HepG2 (cell line): Measurements from ENCODE around the gene BICRA. TPM values are rescaled to one million over a fixed set of nuclear protein-coding genes. Genes with fewer than 3 reads are reported as not detected.

Experiments used
- ATAC-seq: fragments of 200-7000 bp; cut with Tn5 transposase; 3 replicates; pipeline ENCODE4 v1.9.1; 2020; ENCODE audit warnings: mild to moderate bottlenecking, moderate library complexity
- BruUV-seq: library from RNA; stranded (reverse); fragments of 400-500 nt; replicated peaks from 2 replicates; lab custom pipeline; 2021; lab: Mats Ljungman, UMichigan
- CTCF ChIA-PET: fragments of 300-600 bp; formaldehyde crosslinking; extraction: SDS; loops from one replicate; lab custom pipeline; 2021; ENCODE audit warnings: low total read pairs, inconsistent platforms, low intra/inter-chr PET ratio; lab: Yijun Ruan, JAX
- POLR2A ChIA-PET: fragments of 350-600 bp; sonication (Branson Sonifier 250); formaldehyde crosslinking; loops from one replicate; lab custom pipeline; 2020; ENCODE audit warnings: antibody characterized with exemption, inconsistent platforms; lab: Yijun Ruan, JAX
- DNase-seq: peaks from one replicate; pipeline ENCODE4 v3.0.0-alpha.2; 2015; ENCODE audit warnings: low spot score
- FAIRE-seq: peaks from 3 replicates; lab custom pipeline; 2011; peaks lifted over from hg19 to GRCh38; lab: Jason Lieb, UNC
- H2AFZ ChIP-seq: one replicate; pipeline ENCODE4 v1.6.1; 2011; ENCODE audit warnings: low read length, inconsistent platforms
- H3K27ac ChIP-seq: fragments of 300-600 bp; 3 replicates; pipeline ENCODE4 v1.8.0; 2011; ENCODE audit warnings: mixed run types, mild to moderate bottlenecking, mixed read lengths, low read length, inconsistent platforms; ENCODE audit not compliant: insufficient read depth; ENCODE audit errors: extremely low read length
- H3K27me3 ChIP-seq, 2 experiments: fragments of 200-600 bp in 1 of 2; 2 replicates in 1 of 2; 3 replicates in 1 of 2; pipeline versions ENCODE4 v1.6.0 to v1.8.0; 2011; ENCODE audit warnings: low read length in 2 of 2, mild to moderate bottlenecking in 2 of 2, moderate library complexity in 2 of 2, inconsistent platforms in 1 of 2; ENCODE audit not compliant: insufficient read depth in 2 of 2, control insufficient read depth in 1 of 2
- H3K36me3 ChIP-seq, 2 experiments: fragments of 200-600 bp in 1 of 2; replicated peaks in 1 of 2; 2 replicates in 1 of 2; 3 replicates in 1 of 2; pipeline versions ENCODE4 v1.5.1 to v1.8.0; 2011; ENCODE audit warnings: low read length in 2 of 2, inconsistent platforms in 1 of 2; ENCODE audit not compliant: insufficient read depth in 2 of 2, control insufficient read depth in 1 of 2
- H3K4me1 ChIP-seq: 2 replicates; pipeline ENCODE4 v1.5.1; 2012; ENCODE audit warnings: low read length, inconsistent platforms; ENCODE audit not compliant: insufficient read depth
- H3K4me2 ChIP-seq: 2 replicates; pipeline ENCODE4 v1.6.0; 2011; ENCODE audit warnings: low read depth, low read length, inconsistent platforms
- H3K4me3 ChIP-seq, 3 experiments: fragments of 200-600 bp in 1 of 3; sonication (generic), shearing (Covaris generic) in 1 of 3; replicated peaks in 1 of 3; 2 replicates each; pipeline ENCODE4 v1.5.1; 2011 to 2016; ENCODE audit warnings: low read length in 3 of 3, inconsistent platforms in 2 of 3, low read depth in 2 of 3, mild to moderate bottlenecking in 2 of 3, control low read depth in 1 of 3, mixed read lengths in 1 of 3; ENCODE audit not compliant: insufficient read depth in 1 of 3
- H3K79me2 ChIP-seq: one replicate; pipeline ENCODE4 v1.6.1; 2011; ENCODE audit warnings: low read length, inconsistent platforms; ENCODE audit not compliant: insufficient read depth
- H3K9ac ChIP-seq: 2 replicates; pipeline ENCODE4 v1.6.0; 2011; ENCODE audit warnings: mild to moderate bottlenecking, low read depth, low read length, inconsistent platforms; ENCODE audit not compliant: insufficient read depth
- H3K9me3 ChIP-seq: 2 replicates; pipeline ENCODE4 v1.5.1; 2012; ENCODE audit warnings: mild to moderate bottlenecking, low read length
- H4K20me1 ChIP-seq: 2 replicates; pipeline ENCODE4 v1.6.0; 2011; ENCODE audit warnings: inconsistent platforms, mild to moderate bottlenecking, low read length, moderate library complexity; ENCODE audit not compliant: insufficient read depth
- CSRNP2 ChIP-seq: sonication (generic); formaldehyde crosslinking; conservative IDR thresholded peaks from 2 replicates; pipeline ENCODE4 v1.8.0; 2022; ENCODE audit warnings: low read depth, missing genetic modification reagents
- FLYWCH1 ChIP-seq: sonication (generic); formaldehyde crosslinking; IDR thresholded peaks from 2 replicates; pipeline ENCODE4 v1.8.1; 2023; ENCODE audit warnings: mild to moderate bottlenecking, missing genetic modification reagents
- JUNB ChIP-seq: sonication (generic); formaldehyde crosslinking; IDR thresholded peaks from 2 replicates; pipeline ENCODE4 v1.8.0; 2022; ENCODE audit warnings: missing genetic modification reagents, mild to moderate bottlenecking, borderline replicate concordance
- KMT2A ChIP-seq: sonication (generic); formaldehyde crosslinking; IDR thresholded peaks from 2 replicates; pipeline ENCODE4 v1.4.0; 2020; ENCODE audit warnings: missing genetic modification reagents
- NAIF1 ChIP-seq: sonication (generic); formaldehyde crosslinking; IDR thresholded peaks from 2 replicates; pipeline ENCODE4 v1.5.0; 2020; ENCODE audit warnings: mild to moderate bottlenecking, missing genetic modification reagents, borderline replicate concordance
- PREB ChIP-seq: sonication (generic); formaldehyde crosslinking; IDR thresholded peaks from 2 replicates; pipeline ENCODE4 v1.4.0; 2020; ENCODE audit warnings: missing genetic modification reagents
- PTBP1 ChIP-seq: fragments of 200-400 bp; formaldehyde crosslinking; IDR thresholded peaks from 2 replicates; pipeline ENCODE4 v1.6.1; 2018; ENCODE audit warnings: low read length, low read depth; ENCODE audit not compliant: poor library complexity, severe bottlenecking
- SNAPC2 ChIP-seq: sonication (generic); formaldehyde crosslinking; IDR thresholded peaks from 2 replicates; pipeline ENCODE4 v1.8.1; 2022; ENCODE audit warnings: mild to moderate bottlenecking, missing genetic modification reagents
- SRSF1 ChIP-seq: fragments of 200-400 bp; formaldehyde crosslinking; optimal IDR thresholded peaks from 2 replicates; pipeline ENCODE3; 2017; ENCODE audit warnings: mild to moderate bottlenecking, low read depth, low read length, moderate library complexity
- TARDBP ChIP-seq: sonication (generic); formaldehyde crosslinking; IDR thresholded peaks from 2 replicates; pipeline ENCODE4 v1.8.0; 2022; ENCODE audit warnings: mild to moderate bottlenecking, missing genetic modification reagents
- ZFP1 ChIP-seq: IDR thresholded peaks from 2 replicates; pipeline ENCODE4 v1.6.1; 2016
- ZFP82 ChIP-seq: sonication (generic); formaldehyde crosslinking; IDR thresholded peaks from 2 replicates; pipeline ENCODE4 v1.5.1; 2020; ENCODE audit warnings: mild to moderate bottlenecking, missing genetic modification reagents, borderline replicate concordance
- ZFP90 ChIP-seq: sonication (generic); formaldehyde crosslinking; IDR thresholded peaks from 2 replicates; pipeline ENCODE4 v1.8.0; 2022; ENCODE audit warnings: missing genetic modification reagents, mild to moderate bottlenecking, inconsistent platforms, borderline replicate concordance
- ZKSCAN5 ChIP-seq: sonication (generic); formaldehyde crosslinking; IDR thresholded peaks from 2 replicates; pipeline ENCODE4 v1.5.1; 2020; ENCODE audit warnings: mild to moderate bottlenecking, missing genetic modification reagents
- ZNF253 ChIP-seq: sonication (generic); formaldehyde crosslinking; IDR thresholded peaks from 2 replicates; pipeline ENCODE4 v1.8.0; 2022; ENCODE audit warnings: mild to moderate bottlenecking, missing genetic modification reagents, borderline replicate concordance
- ZNF790 ChIP-seq: sonication (generic); formaldehyde crosslinking; IDR thresholded peaks from 2 replicates; pipeline ENCODE4 v1.8.0; 2022; ENCODE audit warnings: missing genetic modification reagents, mild to moderate bottlenecking, borderline replicate concordance
- ZSCAN22 ChIP-seq: sonication (generic); formaldehyde crosslinking; IDR thresholded peaks from 2 replicates; pipeline ENCODE4 v1.4.0; 2020; ENCODE audit warnings: mild to moderate bottlenecking, missing genetic modification reagents
- WGBS: methylation state at CpG from one replicate; pipeline ENCODE4 v1.1.6; 2017; ENCODE audit warnings: low lambda C conversion rate; 5-methylcytosine and 5-hydroxymethylcytosine counted together
- in situ Hi-C: cut with HindIII; loops from 2 replicates; pipeline ENCODE4 v1.10.0; 2017; ENCODE audit warnings: low pct_unique_long_range_greater_than_20kb; ENCODE audit not compliant: extremely low pct_ligation_motif_present
- intact Hi-C: fragments of 100-400 bp; cut with micrococcal nuclease; formaldehyde crosslinking; loops from one replicate; pipeline ENCODE4 v1.10.0; 2022; ENCODE audit not compliant: unreplicated experiment
- polyA plus RNA-seq, 8 experiments: library from polyadenylated mRNA; depleted of rRNA in 3 of 8; stranded (reverse) in 7 of 8; unstranded in 1 of 8; fragments of >200 nt; fragmentation: Illumina TruSeq in 4 of 8; extraction: Trizol in 4 of 8; gene quantifications; 2 replicates each; pipeline versions ENCODE4 v1.2.1 to v1.2.3, GENCODE V29; 2011 to 2016; ENCODE audit warnings: low read depth in 4 of 8, missing spikeins in 1 of 8, mixed read lengths in 1 of 8; ENCODE audit not compliant: insufficient read depth in 1 of 8
- total RNA-seq, 5 experiments: library from RNA; depleted of rRNA; stranded (reverse); fragments of >200 nt; fragmentation: Illumina TruSeq; extraction: Trizol; gene quantifications; 2 replicates each; pipeline ENCODE4 v1.2.3, GENCODE V29; 2016; ENCODE audit warnings: low read depth in 1 of 5
- TF ChIP-seq, protein P1 (sequence below): IDR thresholded peaks from 2 replicates; pipeline ENCODE4 v1.6.1; 2012; ENCODE audit warnings: inconsistent platforms

Gene BICRA
- total and polyA plus RNA-seq, 2 of the 13 experiments (the other 11 are each of a cell fraction or from before 2014, with no cell fraction given): 0.55 to 0.71 TPM

GRCh38 chr19:47661161-47661560, 52.2 kb downstream of the BICRA start:
- no peak for FAIRE-seq
- Histone ChIP-seq H3K36me3 (no peaks in the 10 kb centered on the region), H4K20me1 (no peaks in the 10 kb centered on the region; the same call in 1 of the 2 replicates), H2AFZ (no peak overlapping the region), H3K4me1 (peaks cover 74% of the 10 kb centered on the region), H3K27ac (no peak overlapping the region), H3K27me3 (no peaks in the 10 kb centered on the region), H3K4me2 (no peak overlapping the region), H3K9me3 (no peaks in the 10 kb centered on the region), H3K9ac (no peak overlapping the region), H3K79me2 (peaks cover 2% of the 10 kb centered on the region), H3K4me3 (no peak overlapping the region)
- no peak for ATAC-seq
- CTCF ChIA-PET: no interaction called here
- POLR2A ChIA-PET: no interaction called here
- DNase-seq: no peak
- intact Hi-C loops (no loop called here), in situ Hi-C loops (no loop called here)
- TF ChIP-seq JUNB (CRISPR knock-in tag) (no peak), CSRNP2 (CRISPR knock-in tag) (no peak), TARDBP (no peak), ZFP82 (CRISPR knock-in tag) (0 out of 2 replicates have a peak, but pooled peaks have one; percentile 52), ZSCAN22 (CRISPR knock-in tag) (no peak)
- no TSS peak for BruUV-seq
- WGBS: 90% methylated on average over 16 of the region's 16 CpGs

DNA sequence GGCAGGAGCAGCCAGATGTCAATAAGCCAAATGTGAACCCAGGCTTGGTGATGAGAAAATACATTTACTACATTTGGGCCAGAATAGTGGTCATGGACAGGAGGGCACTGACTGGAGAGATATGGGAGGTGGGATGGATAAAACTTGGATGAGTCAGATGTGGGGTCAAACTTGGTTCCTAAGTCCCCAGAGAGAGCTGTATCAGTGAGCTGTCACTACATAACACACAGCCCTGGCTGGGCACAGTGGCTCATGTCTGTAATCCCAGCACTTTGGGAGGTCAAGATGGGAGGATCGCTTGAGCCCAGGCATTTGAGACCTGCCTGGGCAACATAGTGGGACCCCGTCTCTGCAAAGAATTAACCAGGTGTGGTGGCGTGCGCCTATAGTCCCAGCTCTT, 52.7 kb downstream of the BICRA start:
- ATAC-seq: no peak
- DNase-seq: no peak
- no peak overlapping the region for H2AFZ ChIP-seq
- WGBS: 100% methylated on average over 3 of the region's 4 CpGs
- in situ Hi-C loops (no loop called here), intact Hi-C loops (no loop called here)
- BruUV-seq: no TSS peak
- ChIA-PET CTCF (no interaction called here), POLR2A (no interaction called here)
- no peaks in the 10 kb centered on the region; the same call in 1 of the 2 replicates for H4K20me1 ChIP-seq
- H3K4me3 ChIP-seq: no peak overlapping the region
- H3K79me2 ChIP-seq: peaks cover 2% of the 10 kb centered on the region
- no peak for FAIRE-seq
- no peak overlapping the region for H3K4me2 ChIP-seq
- H3K27ac ChIP-seq: no peak overlapping the region
- H3K36me3 ChIP-seq: no peaks in the 10 kb centered on the region
- H3K27me3 ChIP-seq: no peaks in the 10 kb centered on the region
- H3K9me3 ChIP-seq: no peaks in the 10 kb centered on the region
- peaks cover 74% of the 10 kb centered on the region for H3K4me1 ChIP-seq
- H3K9ac ChIP-seq: no peak overlapping the region
- TF ChIP-seq KMT2A (CRISPR knock-in tag): no peak
- TF ChIP-seq, protein P1, sequence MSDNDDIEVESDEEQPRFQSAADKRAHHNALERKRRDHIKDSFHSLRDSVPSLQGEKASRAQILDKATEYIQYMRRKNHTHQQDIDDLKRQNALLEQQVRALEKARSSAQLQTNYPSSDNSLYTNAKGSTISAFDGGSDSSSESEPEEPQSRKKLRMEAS: no peak
- no peak for TF ChIP-seq ZFP90 (CRISPR knock-in tag)
- TF ChIP-seq NAIF1 (CRISPR knock-in tag): no peak
- TF ChIP-seq ZKSCAN5: no peak
- no peak for TF ChIP-seq SNAPC2 (CRISPR knock-in tag)
- no peak for TF ChIP-seq PREB (CRISPR knock-in tag)
- no peak for TF ChIP-seq ZNF790
- no peak for TF ChIP-seq FLYWCH1 (CRISPR knock-in tag)
- no peak for TF ChIP-seq PTBP1
- TF ChIP-seq ZFP1 (CRISPR knock-in tag): no peak
- TF ChIP-seq SRSF1: no peak
- no peak for TF ChIP-seq ZNF253 (CRISPR knock-in tag)
